HG03175 (cell line): Measurements from ENCODE around the gene TOMM40.
A peak's percentile ranks its signal among the peaks of the same experiment; 100 is the strongest.
"Not testable (repeated sequence)": the region's sequence is repeated elsewhere in the genome, so short reads cannot be mapped to it uniquely, and the experiment has no call there.

Experiments
- ATAC-seq: cut with Tn5 transposase; IDR thresholded peaks from one replicate; pipeline ENCODE4 v1.9.1; 2021; ENCODE audit warnings: mild to moderate bottlenecking, moderate library complexity; ENCODE audit not compliant: unreplicated experiment

The TOMM40 gene

DNA sequence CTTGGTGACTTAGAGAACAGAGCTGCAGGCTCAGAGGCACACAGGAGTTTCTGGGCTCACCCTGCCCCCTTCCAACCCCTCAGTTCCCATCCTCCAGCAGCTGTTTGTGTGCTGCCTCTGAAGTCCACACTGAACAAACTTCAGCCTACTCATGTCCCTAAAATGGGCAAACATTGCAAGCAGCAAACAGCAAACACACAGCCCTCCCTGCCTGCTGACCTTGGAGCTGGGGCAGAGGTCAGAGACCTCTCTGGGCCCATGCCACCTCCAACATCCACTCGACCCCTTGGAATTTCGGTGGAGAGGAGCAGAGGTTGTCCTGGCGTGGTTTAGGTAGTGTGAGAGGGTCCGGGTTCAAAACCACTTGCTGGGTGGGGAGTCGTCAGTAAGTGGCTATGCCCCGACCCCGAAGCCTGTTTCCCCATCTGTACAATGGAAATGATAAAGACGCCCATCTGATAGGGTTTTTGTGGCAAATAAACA, 33.2 kb downstream of the TOMM40 start:
- no peak for ATAC-seq

DNA sequence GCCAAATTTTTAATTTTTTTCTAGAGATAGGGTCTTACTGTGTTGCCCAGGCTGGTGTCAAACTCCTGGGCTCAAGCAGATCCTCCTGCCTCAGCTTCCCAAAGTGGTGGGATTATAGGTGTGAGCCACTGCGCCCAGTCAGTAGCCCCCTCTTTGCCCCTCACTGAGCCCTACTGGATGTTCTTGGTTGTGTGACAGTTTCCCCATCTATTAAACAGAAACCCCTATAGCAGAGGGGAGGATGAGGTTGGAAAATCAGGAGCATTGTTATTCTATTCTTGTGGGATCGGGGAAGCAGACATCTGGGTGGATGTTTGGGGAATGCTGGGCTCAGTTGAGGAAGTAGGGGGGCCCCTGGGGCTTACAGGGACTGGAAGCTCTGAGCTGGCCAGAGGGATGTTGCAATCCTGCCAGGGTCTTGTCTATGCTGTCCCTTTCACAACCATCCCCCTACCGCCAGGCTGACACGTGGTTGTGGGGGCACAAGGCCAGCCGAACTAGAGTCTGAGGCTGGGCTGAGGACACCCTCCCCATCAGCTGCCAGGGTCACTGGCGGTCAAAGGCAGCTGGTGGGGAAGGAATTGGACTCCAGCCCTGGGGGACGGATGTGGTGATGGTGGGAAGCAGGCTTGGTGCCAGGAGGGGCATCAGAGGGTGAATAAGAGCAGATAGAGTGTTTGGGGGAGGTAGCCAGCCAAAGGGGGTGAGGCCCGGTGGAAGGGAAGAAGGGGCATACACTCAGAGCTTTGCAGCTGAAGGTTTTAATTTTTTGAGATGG, 34.2 kb downstream of the TOMM40 start:
- ATAC-seq = no peak

DNA sequence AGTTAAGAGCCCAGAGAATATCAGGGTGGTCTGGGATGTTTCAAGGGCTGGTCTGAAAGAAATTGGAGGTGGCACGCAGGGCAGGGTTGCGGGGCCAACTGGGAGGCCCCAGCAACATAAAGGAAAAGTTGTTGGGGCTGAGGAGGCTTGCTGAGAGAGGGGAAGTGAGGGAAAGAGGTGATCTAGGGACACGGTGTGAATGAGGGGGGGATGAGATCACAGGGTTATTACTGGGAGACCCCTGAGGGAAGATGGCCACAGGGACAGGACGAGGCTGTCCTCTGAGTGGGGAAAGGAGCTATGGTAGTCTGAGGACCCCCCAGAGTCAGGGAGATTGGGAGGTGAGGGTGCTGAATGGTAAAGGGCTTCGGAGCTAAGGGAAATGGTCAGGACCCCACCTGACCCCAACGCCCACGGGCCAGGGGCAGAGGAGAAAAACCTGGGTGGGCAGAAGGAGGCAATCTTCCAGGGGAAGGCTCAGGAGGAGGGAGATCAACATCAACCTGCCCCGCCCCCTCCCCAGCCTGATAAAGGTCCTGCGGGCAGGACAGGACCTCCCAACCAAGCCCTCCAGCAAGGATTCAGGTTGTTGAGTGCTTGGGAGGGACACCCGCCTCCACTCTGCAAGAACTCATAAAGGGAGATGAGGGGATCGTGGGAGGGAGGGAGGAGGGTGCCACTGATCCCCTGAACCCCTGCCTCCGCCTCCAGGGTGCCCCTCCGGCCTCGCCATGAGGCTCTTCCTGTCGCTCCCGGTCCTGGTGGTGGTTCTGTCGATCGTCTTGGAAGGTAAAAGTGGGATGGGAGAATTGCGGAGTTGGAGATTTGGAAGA, 35.4 kb downstream of the TOMM40 start:
- ATAC-seq = not testable (repeated sequence)

DNA sequence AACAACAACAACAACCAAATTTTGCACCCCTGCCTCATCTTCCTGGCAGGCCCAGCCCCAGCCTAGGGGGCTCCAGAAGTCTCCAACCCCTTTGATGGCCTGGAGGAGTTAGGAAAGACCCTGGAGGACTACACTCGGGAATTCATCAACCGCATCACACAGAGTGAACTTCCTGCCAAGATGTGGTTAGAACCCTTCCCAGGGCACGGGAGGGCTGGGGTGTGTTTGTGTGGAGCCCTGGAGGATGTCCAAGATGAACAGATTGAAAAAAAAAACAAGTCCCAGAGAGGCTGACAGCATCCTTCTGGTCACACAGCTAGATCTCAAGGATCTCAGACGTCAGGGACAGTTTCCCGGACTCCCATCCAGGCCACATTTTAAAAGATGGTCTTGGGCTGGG, 36.7 kb downstream of the TOMM40 start:
- ATAC-seq = no peak

DNA sequence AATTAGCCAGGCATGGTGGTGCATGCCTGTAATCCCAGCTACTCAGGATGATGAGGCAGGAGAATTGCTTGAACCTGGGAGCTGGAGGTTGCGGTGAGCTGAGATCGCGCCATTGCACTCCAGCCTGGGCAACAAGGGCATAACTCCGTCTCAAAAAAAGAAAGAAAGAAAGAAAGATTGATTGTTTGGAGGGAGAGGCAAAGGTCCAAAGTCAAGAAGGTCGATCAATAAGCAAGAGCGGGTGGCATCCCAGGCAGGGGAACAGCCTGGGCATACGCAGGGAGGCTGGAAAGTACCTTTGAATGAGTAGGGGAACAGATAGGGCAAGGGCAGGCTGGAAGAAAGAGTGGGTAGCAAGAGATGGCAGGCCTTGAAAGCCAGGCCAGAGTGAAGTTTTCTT, 39.0 kb downstream of the TOMM40 start:
- no peak for ATAC-seq

DNA sequence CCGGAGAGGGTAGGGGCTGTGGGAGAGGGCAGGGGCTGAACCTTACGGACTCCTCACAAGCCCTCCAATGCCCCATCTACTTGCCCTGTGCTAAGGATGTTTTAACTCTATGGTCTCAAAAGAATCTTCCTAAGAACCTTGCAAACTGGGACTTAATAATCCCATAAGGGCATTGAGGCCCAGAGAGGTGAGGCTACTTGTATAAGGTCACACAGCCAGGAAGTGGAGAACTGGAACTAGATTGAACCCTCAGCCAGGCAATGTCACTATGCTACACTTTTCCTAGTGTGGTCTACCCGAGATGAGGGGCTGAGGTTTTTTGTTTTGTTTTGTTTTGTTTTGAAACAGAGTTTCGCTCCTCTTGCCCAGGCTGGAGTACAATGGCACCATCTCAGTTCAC, 40.5 kb downstream of the TOMM40 start:
- ATAC-seq = no peak

DNA sequence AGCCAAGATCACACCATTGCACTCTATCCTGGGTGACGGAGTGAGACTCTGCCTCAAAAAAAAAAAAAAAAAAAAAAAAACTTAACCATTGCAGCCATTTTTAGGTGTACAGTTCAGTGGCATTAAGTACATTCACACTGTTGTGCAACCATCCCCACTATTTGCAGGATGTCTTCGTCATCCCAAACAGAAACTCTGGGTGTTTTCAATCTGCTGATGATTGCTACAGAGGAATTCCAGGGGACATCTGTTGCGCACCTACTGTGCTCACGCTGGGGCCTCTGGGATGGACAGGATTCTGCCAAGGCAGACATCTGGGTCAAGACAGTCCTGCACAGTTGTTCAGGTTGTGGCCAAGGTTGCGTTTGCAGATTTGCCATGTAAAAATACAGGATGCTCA, 48.6 kb downstream of the TOMM40 start:
- no peak for ATAC-seq

DNA sequence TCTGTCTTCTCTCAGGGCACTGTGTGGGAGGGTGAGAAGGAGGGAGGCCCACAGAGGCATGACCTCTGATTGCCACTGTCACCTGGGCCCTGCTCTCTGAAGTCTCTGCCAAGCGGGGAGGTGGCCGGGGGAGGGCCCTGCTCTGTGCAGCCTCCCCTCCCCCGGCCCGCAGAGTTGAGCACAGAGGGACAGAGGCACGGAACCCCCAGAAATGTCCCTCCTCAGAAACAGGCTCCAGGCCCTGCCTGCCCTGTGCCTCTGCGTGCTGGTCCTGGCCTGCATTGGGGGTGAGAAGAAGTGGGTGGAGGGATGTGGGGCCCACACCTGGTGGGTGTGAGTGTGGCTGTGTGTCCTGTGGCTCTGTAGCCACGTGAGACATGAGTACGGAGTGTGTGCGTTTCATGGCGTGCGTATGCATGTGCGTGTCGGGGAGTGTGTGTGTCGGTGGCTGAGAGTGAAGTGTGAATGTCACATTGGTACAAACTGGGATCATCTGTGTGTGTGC, 51.1 kb downstream of the TOMM40 start, which contains the start of gene APOC4:
Gene APOC4, plus strand, starts transcription at position 171 of the 505 bp plus-strand sequence. Its CDS starts 41 bp downstream, at position 212.
- no peak for ATAC-seq

DNA sequence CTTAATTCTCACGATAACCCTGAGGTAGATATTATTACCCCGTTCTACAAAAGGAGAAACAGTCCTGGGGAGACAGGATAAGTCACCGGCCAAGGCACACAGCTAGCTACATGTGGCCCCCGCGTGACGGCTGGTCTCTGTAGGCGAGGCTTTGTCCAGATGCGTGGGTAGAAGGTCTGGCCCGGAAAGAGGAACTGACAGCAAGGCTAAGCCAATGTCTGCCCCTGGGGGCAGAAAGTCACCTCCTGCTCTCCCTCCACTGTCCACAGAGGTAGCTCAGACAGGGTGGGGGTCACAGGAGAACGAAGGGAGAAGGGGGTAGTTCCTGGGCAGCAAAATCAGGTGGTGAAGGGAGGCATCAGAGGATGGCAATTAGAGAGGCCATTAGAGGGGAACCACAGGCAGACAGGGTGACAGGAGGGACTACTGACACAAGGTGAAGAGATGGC, 52.8 kb downstream of the TOMM40 start:
- peak; percentile 68 for ATAC-seq

DNA sequence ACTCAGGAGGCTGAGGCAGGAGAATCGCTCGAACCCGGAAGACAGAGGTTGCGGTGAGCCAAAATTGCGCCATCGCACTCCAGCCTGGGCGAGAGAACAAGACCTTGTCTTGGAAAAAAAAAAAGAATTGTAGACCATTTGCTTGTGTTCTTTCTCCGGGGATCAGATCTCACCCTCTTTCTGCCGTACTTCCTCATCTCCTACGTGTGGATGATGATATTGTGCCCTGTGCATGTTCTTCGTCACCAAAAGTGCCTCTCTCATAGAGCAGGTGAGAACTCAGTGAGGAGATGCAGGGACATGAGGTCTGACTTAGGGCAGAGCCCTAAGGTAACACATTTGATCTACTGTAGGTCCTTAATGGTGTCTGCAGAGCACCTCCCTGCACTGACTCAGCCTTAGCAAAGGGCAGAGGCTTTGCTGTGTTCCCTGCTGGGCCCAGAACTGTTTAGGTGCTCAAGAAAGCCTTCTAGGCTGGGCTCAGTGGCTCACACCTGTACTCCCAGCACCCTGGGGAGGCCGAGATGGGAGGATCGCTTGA, 56.1 kb downstream of the TOMM40 start:
- no peak for ATAC-seq

DNA sequence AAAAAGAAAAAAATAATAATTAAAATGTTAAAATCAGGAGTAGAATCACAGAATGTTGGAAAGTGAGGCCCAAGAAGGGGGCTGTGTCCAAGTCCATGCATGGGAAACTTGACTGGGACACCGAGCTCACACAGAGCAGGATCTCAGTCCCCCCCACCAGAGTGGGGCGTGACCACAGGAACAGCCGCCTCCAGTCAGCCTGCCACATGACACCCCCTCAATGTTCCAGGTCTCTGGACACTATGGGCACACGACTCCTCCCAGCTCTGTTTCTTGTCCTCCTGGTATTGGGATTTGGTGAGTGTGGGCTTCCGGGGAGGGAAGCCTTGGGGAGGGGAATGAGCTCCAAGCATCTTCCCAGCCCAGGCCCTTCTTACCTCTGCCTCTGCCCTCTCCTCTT, 57.2 kb downstream of the TOMM40 start:
- no peak for ATAC-seq

DNA sequence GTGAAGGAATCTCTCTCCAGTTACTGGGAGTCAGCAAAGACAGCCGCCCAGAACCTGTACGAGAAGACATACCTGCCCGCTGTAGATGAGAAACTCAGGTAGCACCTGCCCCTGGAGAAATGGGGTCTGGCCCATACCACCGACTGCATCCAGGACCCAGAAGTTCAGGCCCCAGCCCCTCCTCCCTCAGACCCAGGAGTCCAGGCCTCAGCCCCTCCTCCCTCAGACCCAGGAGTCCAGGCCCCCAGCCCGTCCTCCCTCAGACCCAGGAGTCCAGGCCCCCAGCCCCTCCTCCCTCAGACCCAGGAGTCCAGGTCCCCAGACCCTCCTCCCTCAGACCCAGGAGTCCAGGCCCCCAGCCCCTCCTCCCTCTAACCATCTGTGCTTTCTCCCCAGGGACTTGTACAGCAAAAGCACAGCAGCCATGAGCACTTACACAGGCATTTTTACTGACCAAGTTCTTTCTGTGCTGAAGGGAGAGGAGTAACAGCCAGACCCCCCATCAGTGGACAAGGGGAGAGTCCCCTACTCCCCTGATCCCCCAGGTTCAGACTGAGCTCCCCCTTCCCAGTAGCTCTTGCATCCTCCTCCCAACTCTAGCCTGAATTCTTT, 57.8 kb downstream of the TOMM40 start:
- ATAC-seq = no peak

DNA sequence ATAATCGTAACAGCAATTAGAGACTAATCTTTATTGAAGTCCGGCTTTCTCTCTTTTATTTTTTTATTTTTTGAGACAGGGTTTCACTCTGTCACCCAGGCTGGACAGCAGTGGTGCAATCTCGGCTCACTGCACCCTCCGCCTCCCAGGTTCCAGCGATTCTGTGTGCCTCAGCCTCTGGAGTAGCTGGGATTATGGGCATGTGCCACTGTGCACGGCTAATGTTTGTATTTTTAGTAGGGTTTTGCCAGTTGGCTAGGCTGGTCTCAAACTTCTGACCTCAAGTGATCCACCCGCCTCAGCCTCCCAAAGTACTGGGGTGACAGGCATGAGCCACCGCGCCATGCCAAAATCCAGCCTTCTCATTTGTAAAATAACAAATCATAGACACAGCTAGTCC, 58.5 kb downstream of the TOMM40 start:
- ATAC-seq = no peak

DNA sequence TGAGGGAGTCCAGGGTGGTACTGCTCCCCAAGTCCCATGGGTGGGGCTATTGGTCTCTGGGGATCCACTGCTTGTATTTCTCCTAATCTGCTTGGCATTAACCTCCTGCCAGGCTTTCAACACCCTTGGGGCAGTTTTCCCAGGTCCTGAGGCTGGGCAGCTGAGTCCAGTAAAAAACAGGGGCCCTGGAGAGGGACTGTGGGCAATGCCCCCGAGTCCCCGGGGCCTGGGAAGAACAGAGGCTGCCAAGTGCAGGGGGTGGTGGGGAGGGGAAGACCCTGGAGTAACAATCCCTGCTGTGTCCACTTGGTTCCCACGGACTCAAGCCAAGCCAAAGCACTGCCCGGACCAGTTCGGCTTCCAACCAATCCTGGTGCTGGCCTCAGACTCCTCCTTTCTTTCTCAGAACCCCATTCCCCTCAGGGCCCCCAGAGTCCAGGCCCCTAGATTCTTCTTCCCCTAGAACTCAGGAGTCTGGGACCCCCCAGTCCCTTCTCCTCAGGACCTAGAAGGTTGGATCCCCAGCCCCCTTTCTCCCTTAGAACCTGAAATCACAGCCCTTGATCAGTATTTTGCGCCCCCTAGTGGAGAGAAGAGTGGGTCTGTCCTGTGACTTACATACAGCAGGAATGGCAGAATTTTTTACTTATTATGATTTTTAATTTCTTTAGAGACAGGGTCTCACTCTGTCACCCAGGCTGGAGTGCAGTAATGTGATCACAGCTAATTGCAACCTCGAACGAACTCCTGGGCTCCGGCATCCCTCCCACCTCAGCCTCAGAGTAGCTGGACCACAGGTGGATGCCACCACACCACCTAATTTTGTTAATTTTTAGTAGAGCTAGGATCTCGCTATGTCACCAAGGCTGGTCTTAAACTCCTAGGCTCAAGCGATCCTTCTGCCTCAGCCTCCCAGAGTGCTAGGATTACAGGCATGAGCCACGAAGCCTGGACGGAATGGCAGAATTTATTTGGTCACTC, 60.4 kb downstream of the TOMM40 start:
- ATAC-seq = no peak
